Body of pancreas (tissue), 4 donors: Measurements from ENCODE around the gene TTLL10.

Experiments
- POLR2A ChIP-seq, 3 donors: fragments of 450-650 bp; IDR thresholded peaks; one replicate each; pipeline ENCODE4 v1.6.1; 2016; ENCODE audit warnings: antibody characterized with exemption in 3 of 3, mild to moderate bottlenecking in 2 of 3
- TF ChIP-seq, protein P1 (sequence below), 7 experiments: fragments of 450-650 bp in 4 of 7; fragments of 200-600 bp in 3 of 7; sonication (generic) in 3 of 7; IDR thresholded peaks; one replicate each; pipeline ENCODE4 v1.5.1; 2016 to 2019; ENCODE audit warnings: antibody characterized with exemption in 7 of 7

DNA sequence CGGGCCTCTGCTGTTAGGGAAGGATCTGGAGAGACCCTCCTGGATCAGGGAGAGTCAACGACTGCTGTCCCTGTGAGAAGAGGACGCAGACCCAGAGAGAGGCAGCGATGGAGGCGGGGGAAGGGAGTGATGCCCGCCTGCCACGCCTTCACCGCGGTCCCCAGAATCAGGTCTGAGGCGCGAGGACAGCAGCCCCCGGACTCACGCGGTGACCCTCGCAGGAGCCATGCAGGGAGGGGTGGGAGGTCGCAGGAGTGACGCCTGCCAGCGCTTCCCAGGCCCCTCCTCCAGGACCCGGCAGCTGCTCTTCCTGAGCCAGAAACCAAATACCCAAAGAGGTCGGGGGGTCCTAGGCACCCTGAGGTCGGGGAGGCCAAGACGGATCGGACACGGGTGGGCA, 46.5 kb downstream of the TTLL10 start:
- TF ChIP-seq, protein P1, sequence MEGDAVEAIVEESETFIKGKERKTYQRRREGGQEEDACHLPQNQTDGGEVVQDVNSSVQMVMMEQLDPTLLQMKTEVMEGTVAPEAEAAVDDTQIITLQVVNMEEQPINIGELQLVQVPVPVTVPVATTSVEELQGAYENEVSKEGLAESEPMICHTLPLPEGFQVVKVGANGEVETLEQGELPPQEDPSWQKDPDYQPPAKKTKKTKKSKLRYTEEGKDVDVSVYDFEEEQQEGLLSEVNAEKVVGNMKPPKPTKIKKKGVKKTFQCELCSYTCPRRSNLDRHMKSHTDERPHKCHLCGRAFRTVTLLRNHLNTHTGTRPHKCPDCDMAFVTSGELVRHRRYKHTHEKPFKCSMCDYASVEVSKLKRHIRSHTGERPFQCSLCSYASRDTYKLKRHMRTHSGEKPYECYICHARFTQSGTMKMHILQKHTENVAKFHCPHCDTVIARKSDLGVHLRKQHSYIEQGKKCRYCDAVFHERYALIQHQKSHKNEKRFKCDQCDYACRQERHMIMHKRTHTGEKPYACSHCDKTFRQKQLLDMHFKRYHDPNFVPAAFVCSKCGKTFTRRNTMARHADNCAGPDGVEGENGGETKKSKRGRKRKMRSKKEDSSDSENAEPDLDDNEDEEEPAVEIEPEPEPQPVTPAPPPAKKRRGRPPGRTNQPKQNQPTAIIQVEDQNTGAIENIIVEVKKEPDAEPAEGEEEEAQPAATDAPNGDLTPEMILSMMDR (IDR thresholded peaks at IDR 0.05), result no peak
- TF ChIP-seq POLR2A (IDR thresholded peaks at IDR 0.05), result no peak
